ENCODE data around the gene RGS9BP. TPM values are rescaled to one million over a fixed set of nuclear protein-coding genes. Genes with fewer than 3 reads are reported as not detected.
"Not testable (repeated sequence)": the region's sequence is repeated elsewhere in the genome, so short reads cannot be mapped to it uniquely, and the experiment has no call there.

RGS9BP gene
- total and polyA plus RNA-seq, 2 experiments from 2014 or later: 0.83 TPM; not detected in 1

- Mint-ChIP-seq H3K27me3 (ENCODE audit: insufficient read depth, low read depth, poor library complexity) (peaks cover 15% of the 10 kb centered on the region), H3K4me1 (peaks cover 21% of the 10 kb centered on the region), H3K4me3 (peak overlapping the region; percentile 69), H3K36me3 (ENCODE audit: low read depth) (peaks cover 19% of the 10 kb centered on the region)
- Histone ChIP-seq H3K4me1 (ENCODE audit: insufficient read depth) (peaks cover 11% of the 10 kb centered on the region), H3K4me3 (peak overlapping the region; percentile 58; the same call in 1 of the 2 replicates), H3K27me3 (ENCODE audit: insufficient read depth) (peaks cover 29% of the 10 kb centered on the region)
- H3K9me2 ChIP-seq (ENCODE audit: insufficient read depth); H3K9me3 Mint-ChIP-seq; H4K20me1 ChIP-seq (replicated peaks; ENCODE audit: insufficient read depth); H3K4me2 ChIP-seq; H3K27ac ChIP-seq (ENCODE audit: low read depth); H3K27ac Mint-ChIP-seq; H3K36me3 ChIP-seq (ENCODE audit: insufficient read depth); H2AFZ ChIP-seq; DNase-seq (ENCODE audit: low spot score); ATAC-seq; H3F3A ChIP-seq (replicated peaks; ENCODE audit: low read depth); H3K79me2 ChIP-seq (replicated peaks; ENCODE audit: insufficient read depth): not testable (repeated sequence)
Measured at GRCh38 chr19:32693151-32694108, 17.8 kb downstream of the RGS9BP start.

GRCh38 chr19:32694316-32694715, 18.7 kb downstream of the RGS9BP start:
- H3K4me1 Mint-ChIP-seq: peaks cover 23% of the 10 kb centered on the region
- H3K4me3 ChIP-seq; H2AFZ ChIP-seq; DNase-seq (ENCODE audit: low spot score); H3K9me2 ChIP-seq (ENCODE audit: insufficient read depth); H3K27ac ChIP-seq (ENCODE audit: low read depth); H3K4me2 ChIP-seq; H3K79me2 ChIP-seq (replicated peaks; ENCODE audit: insufficient read depth); H4K20me1 ChIP-seq (replicated peaks; ENCODE audit: insufficient read depth); H3K4me3 Mint-ChIP-seq; H3K36me3 ChIP-seq (ENCODE audit: insufficient read depth); ATAC-seq; H3K27ac Mint-ChIP-seq; H3F3A ChIP-seq (replicated peaks; ENCODE audit: low read depth): not testable (repeated sequence)
- H3K27me3 ChIP-seq (ENCODE audit: insufficient read depth): peaks cover 29% of the 10 kb centered on the region
- H3K9me3 Mint-ChIP-seq: peaks cover 12% of the 10 kb centered on the region; the same call in 2 of the 3 replicates
- H3K27me3 Mint-ChIP-seq (ENCODE audit: insufficient read depth, low read depth, poor library complexity): peaks cover 18% of the 10 kb centered on the region
- peaks cover 23% of the 10 kb centered on the region for H3K36me3 Mint-ChIP-seq (ENCODE audit: low read depth)
- peaks cover 17% of the 10 kb centered on the region for H3K4me1 ChIP-seq (ENCODE audit: insufficient read depth)

GRCh38 chr19:32694851-32695250, 19.2 kb downstream of the RGS9BP start:
- Mint-ChIP-seq H3K4me1 (peaks cover 23% of the 10 kb centered on the region), H3K36me3 (ENCODE audit: low read depth) (peaks cover 27% of the 10 kb centered on the region), H3K27me3 (ENCODE audit: insufficient read depth, low read depth, poor library complexity) (peaks cover 22% of the 10 kb centered on the region), H3K9me3 (peaks cover 12% of the 10 kb centered on the region; the same call in 2 of the 3 replicates)
- Histone ChIP-seq H3K27me3 (ENCODE audit: insufficient read depth) (peaks cover 29% of the 10 kb centered on the region), H3K4me1 (ENCODE audit: insufficient read depth) (peaks cover 19% of the 10 kb centered on the region)
- not testable (repeated sequence) for H3K4me2 ChIP-seq; DNase-seq (ENCODE audit: low spot score); H3K9me2 ChIP-seq (ENCODE audit: insufficient read depth); H3K4me3 ChIP-seq; H4K20me1 ChIP-seq (replicated peaks; ENCODE audit: insufficient read depth); H2AFZ ChIP-seq; ATAC-seq; H3K27ac Mint-ChIP-seq; H3F3A ChIP-seq (replicated peaks; ENCODE audit: low read depth); H3K36me3 ChIP-seq (ENCODE audit: insufficient read depth); H3K27ac ChIP-seq (ENCODE audit: low read depth); H3K79me2 ChIP-seq (replicated peaks; ENCODE audit: insufficient read depth); H3K4me3 Mint-ChIP-seq

- peaks cover 33% of the 10 kb centered on the region for H3K27me3 ChIP-seq (ENCODE audit: insufficient read depth)
- peaks cover 15% of the 10 kb centered on the region for H3K9me3 Mint-ChIP-seq
- H3K4me1 Mint-ChIP-seq: peaks cover 23% of the 10 kb centered on the region
- H3K9me2 ChIP-seq (ENCODE audit: insufficient read depth); H4K20me1 ChIP-seq (replicated peaks; ENCODE audit: insufficient read depth); H3K79me2 ChIP-seq (replicated peaks; ENCODE audit: insufficient read depth); H3K27ac Mint-ChIP-seq; H3K4me3 Mint-ChIP-seq; H3K27ac ChIP-seq (ENCODE audit: low read depth); H3F3A ChIP-seq (replicated peaks; ENCODE audit: low read depth); H3K4me3 ChIP-seq; ATAC-seq; H3K36me3 ChIP-seq (ENCODE audit: insufficient read depth); DNase-seq (ENCODE audit: low spot score); H2AFZ ChIP-seq; H3K4me2 ChIP-seq: not testable (repeated sequence)
- H3K4me1 ChIP-seq (ENCODE audit: insufficient read depth): peaks cover 19% of the 10 kb centered on the region
- peaks cover 23% of the 10 kb centered on the region for H3K27me3 Mint-ChIP-seq (ENCODE audit: insufficient read depth, low read depth, poor library complexity)
- H3K36me3 Mint-ChIP-seq (ENCODE audit: low read depth): peaks cover 33% of the 10 kb centered on the region
Measured at GRCh38 chr19:32695506-32695905, 19.9 kb downstream of the RGS9BP start.

GRCh38 chr19:32696771-32697170, 21.1 kb downstream of the RGS9BP start:
- H3K27ac ChIP-seq (ENCODE audit: low read depth); H3K4me3 ChIP-seq; H2AFZ ChIP-seq; H3K4me3 Mint-ChIP-seq; H3K27ac Mint-ChIP-seq; H3F3A ChIP-seq (replicated peaks; ENCODE audit: low read depth); DNase-seq (ENCODE audit: low spot score); ATAC-seq; H3K9me2 ChIP-seq (ENCODE audit: insufficient read depth); H3K36me3 ChIP-seq (ENCODE audit: insufficient read depth); H3K79me2 ChIP-seq (replicated peaks; ENCODE audit: insufficient read depth); H3K4me2 ChIP-seq; H4K20me1 ChIP-seq (replicated peaks; ENCODE audit: insufficient read depth): not testable (repeated sequence)
- Mint-ChIP-seq H3K9me3 (peaks cover 15% of the 10 kb centered on the region), H3K27me3 (ENCODE audit: insufficient read depth, low read depth, poor library complexity) (peaks cover 21% of the 10 kb centered on the region), H3K4me1 (peaks cover 20% of the 10 kb centered on the region), H3K36me3 (ENCODE audit: low read depth) (peaks cover 39% of the 10 kb centered on the region)
- Histone ChIP-seq H3K4me1 (ENCODE audit: insufficient read depth) (peaks cover 24% of the 10 kb centered on the region), H3K27me3 (ENCODE audit: insufficient read depth) (peaks cover 35% of the 10 kb centered on the region)

- Mint-ChIP-seq H3K4me1 (peaks cover 17% of the 10 kb centered on the region), H3K36me3 (ENCODE audit: low read depth) (peaks cover 39% of the 10 kb centered on the region), H3K9me3 (peaks cover 26% of the 10 kb centered on the region), H3K27me3 (ENCODE audit: insufficient read depth, low read depth, poor library complexity) (peaks cover 17% of the 10 kb centered on the region)
- not testable (repeated sequence) for H3K27ac ChIP-seq (ENCODE audit: low read depth); H3K4me3 Mint-ChIP-seq; H3K79me2 ChIP-seq (replicated peaks; ENCODE audit: insufficient read depth); H3K4me3 ChIP-seq; H3K4me2 ChIP-seq; H3K36me3 ChIP-seq (ENCODE audit: insufficient read depth); H3K27ac Mint-ChIP-seq; H2AFZ ChIP-seq; H4K20me1 ChIP-seq (replicated peaks; ENCODE audit: insufficient read depth); ATAC-seq; H3K9me2 ChIP-seq (ENCODE audit: insufficient read depth); DNase-seq (ENCODE audit: low spot score); H3F3A ChIP-seq (replicated peaks; ENCODE audit: low read depth)
- H3K4me1 ChIP-seq (ENCODE audit: insufficient read depth): peaks cover 19% of the 10 kb centered on the region
- peaks cover 23% of the 10 kb centered on the region for H3K27me3 ChIP-seq (ENCODE audit: insufficient read depth)
Measured at GRCh38 chr19:32700129-32700528, 24.5 kb downstream of the RGS9BP start.
